Lung (tissue), 12 donors: ENCODE results near the gene NOVA1. TPM values are rescaled to one million over a fixed set of nuclear protein-coding genes. Genes with fewer than 3 reads are reported as not detected.

Experiments
- ATAC-seq: fragments of 200-7000 bp; cut with Tn5 transposase; one replicate; pipeline ENCODE4 v1.9.1; 2020; ENCODE audit warnings: moderate number of reproducible peaks; ENCODE audit not compliant: insufficient read depth, low FRiP score
- DNase-seq, 3 donors: peaks; one replicate each; pipeline ENCODE4 v3.0.0-alpha.2; 2013 to 2017
- H3K27ac ChIP-seq, 2 donors: one replicate each; pipeline ENCODE4 v1.5.1; 2013; ENCODE audit warnings: mild to moderate bottlenecking in 2 of 2, moderate library complexity in 2 of 2, control low read depth in 1 of 2, inconsistent platforms in 1 of 2, low read depth in 1 of 2, low read length in 1 of 2
- H3K27me3 ChIP-seq, 3 donors: one replicate each; pipeline ENCODE4 v1.5.1; 2013; ENCODE audit warnings: low read length in 2 of 3; ENCODE audit not compliant: control insufficient read depth in 3 of 3, insufficient read depth in 3 of 3
- H3K36me3 ChIP-seq, 4 donors: one replicate each; pipeline ENCODE4 v1.5.1; 2013; ENCODE audit warnings: low read length in 4 of 4, mild to moderate bottlenecking in 1 of 4, moderate library complexity in 1 of 4; ENCODE audit not compliant: control insufficient read depth in 4 of 4, insufficient read depth in 4 of 4
- H3K4me1 ChIP-seq, 5 donors: one replicate each; pipeline ENCODE4 v1.5.1; 2013; ENCODE audit warnings: low read length in 5 of 5, mild to moderate bottlenecking in 2 of 5, moderate library complexity in 1 of 5; ENCODE audit not compliant: control insufficient read depth in 5 of 5, insufficient read depth in 5 of 5
- H3K4me3 ChIP-seq: one replicate; pipeline ENCODE4 v1.5.1; 2013; ENCODE audit warnings: mild to moderate bottlenecking, control low read depth, moderate library complexity
- H3K9ac ChIP-seq, 2 donors: one replicate each; pipeline ENCODE4 v1.5.1; 2013; ENCODE audit warnings: low read length in 2 of 2, control low read depth in 1 of 2; ENCODE audit not compliant: insufficient read depth in 1 of 2
- H3K9me3 ChIP-seq, 4 donors: one replicate each; pipeline ENCODE4 v1.5.1; 2013; ENCODE audit warnings: low read length in 3 of 4, mild to moderate bottlenecking in 1 of 4, moderate library complexity in 1 of 4; ENCODE audit not compliant: control insufficient read depth in 4 of 4, insufficient read depth in 3 of 4
- CTCF ChIP-seq: IDR thresholded peaks from 2 replicates; pipeline ENCODE4 v1.5.1; 2012; ENCODE audit warnings: mild to moderate bottlenecking; ENCODE audit errors: control extremely low read depth, extremely low read depth
- WGBS, 2 donors: extraction: QIAGEN DNeasy Blood & Tissue Kit; methylation state at CpG; one replicate each; pipeline ENCODE4 v1.1.7; 2013; 5-methylcytosine and 5-hydroxymethylcytosine counted together
- polyA plus RNA-seq, 2 donors: library from polyadenylated mRNA; stranded (reverse); fragments of 200-250 nt; gene quantifications; one replicate each; pipeline ENCODE4 v1.2.1, GENCODE V29; 2013
- total RNA-seq, 2 donors: library from RNA; depleted of rRNA in 1 of 2; stranded (reverse); fragments of >200 nt in 1 of 2; gene quantifications; one replicate each; pipeline ENCODE4 v1.2.1, GENCODE V29; 2014 to 2021
- donor health status: control.
- donor health status: control.
- donor health status: Bipolar disorder and iron deficiency.
- donor health status: healthy.
- donor health status: DM: yes; HTN: yes; CAD: no.

The NOVA1 gene
- total and polyA plus RNA-seq, 4 donors, result 0.38 to 10.0 (median 2.1) TPM

GRCh38 chr14:26626256-26626655 is 28.4 kb upstream of the NOVA1 start:
- ATAC-seq, result no peak
- Histone ChIP-seq H3K9me3 (no peaks in the 10 kb centered on the region), H3K9ac (no peak overlapping the region), H3K4me3 (no peak overlapping the region), H3K27ac (no peak overlapping the region), H3K4me1 (no peaks in the 10 kb centered on the region), H3K27me3 (no peaks in the 10 kb centered on the region), H3K36me3 (no peaks in the 10 kb centered on the region)
- no peak for DNase-seq
- no peak for TF ChIP-seq CTCF

DNA sequence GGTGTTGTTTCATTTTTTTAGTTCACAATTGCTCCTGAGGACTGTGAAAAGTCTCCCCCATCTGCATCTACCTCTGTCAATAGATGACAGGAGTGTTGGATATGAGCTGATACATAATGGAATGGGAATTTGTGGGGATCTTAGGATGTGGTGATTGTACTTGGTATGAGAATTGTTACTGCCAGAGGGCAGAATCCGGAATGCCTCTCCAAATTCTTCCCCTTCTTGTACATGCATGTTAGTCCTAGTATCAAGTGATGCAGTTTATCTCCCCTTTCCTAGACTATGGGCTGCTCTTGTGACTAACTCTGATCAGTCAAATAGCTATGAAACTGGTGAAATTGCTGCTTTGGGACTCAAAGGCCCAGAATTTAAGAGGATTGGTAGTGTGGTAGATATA is 24.8 kb upstream of the NOVA1 start:
- Histone ChIP-seq H3K9me3 (no peaks in the 10 kb centered on the region), H3K27me3 (no peaks in the 10 kb centered on the region), H3K27ac (no peak overlapping the region), H3K9ac (no peak overlapping the region), H3K4me1 (no peaks in the 10 kb centered on the region), H3K36me3 (no peaks in the 10 kb centered on the region), H3K4me3 (no peak overlapping the region)
- TF ChIP-seq CTCF, result no peak
- ATAC-seq (no peak), DNase-seq (no peak)
- WGBS, 2 donors, result 82 to 89% methylated on average over 1 of the region's 1 CpG

GRCh38 chr14:26621807-26622560 is 24.2 kb upstream of the NOVA1 start:
- no peak for TF ChIP-seq CTCF
- no peaks in the 10 kb centered on the region for H3K4me1 ChIP-seq
- no peaks in the 10 kb centered on the region for H3K9me3 ChIP-seq
- ATAC-seq (no peak), DNase-seq (no peak)
- H3K27me3 ChIP-seq, result no peaks in the 10 kb centered on the region
- H3K9ac ChIP-seq, result no peak overlapping the region
- H3K36me3 ChIP-seq, result no peaks in the 10 kb centered on the region
- no peak overlapping the region for H3K27ac ChIP-seq
- H3K4me3 ChIP-seq, result no peak overlapping the region
- 85 to 88% methylated on average over 2 of the region's 2 CpGs for WGBS, 2 donors

- Histone ChIP-seq H3K27me3 (no peaks in the 10 kb centered on the region), H3K9ac (no peak overlapping the region), H3K36me3 (no peaks in the 10 kb centered on the region), H3K9me3 (no peaks in the 10 kb centered on the region), H3K4me3 (no peak overlapping the region), H3K27ac (no peak overlapping the region), H3K4me1 (no peaks in the 10 kb centered on the region)
- WGBS, 2 donors, result 93 to 94% methylated on average over 1 of the region's 1 CpG
- DNase-seq, result peak in 1 of 3 donors; percentile 10
- ATAC-seq, result no peak
- TF ChIP-seq CTCF, result no peak
These were observed 23.5 kb upstream of the NOVA1 start for GRCh38 chr14:26621364-26621763.
